DOHH2 (cell line): ENCODE measurements around the gene CCNL1.
"Not testable (repeated sequence)": the region's sequence is repeated elsewhere in the genome, so short reads cannot be mapped to it uniquely, and the experiment has no call there.

Experiments
- H3F3A ChIP-seq: fragments of 200-600 bp; sonication (generic), shearing (Covaris generic); 2 replicates; pipeline ENCODE4 v1.6.0; 2016; ENCODE audit warnings: antibody characterized with exemption, mild to moderate bottlenecking; ENCODE audit not compliant: control insufficient read depth, insufficient read depth
- H3K27ac ChIP-seq: fragments of 200-600 bp; sonication (generic); 2 replicates; pipeline ENCODE4 v1.5.1; 2014; ENCODE audit warnings: low read depth, mild to moderate bottlenecking, low read length, moderate library complexity
- H3K27me3 ChIP-seq: fragments of 200-600 bp; sonication (generic); 2 replicates; pipeline ENCODE4 v1.6.1; 2014; ENCODE audit warnings: mild to moderate bottlenecking, low read length, mixed read lengths; ENCODE audit not compliant: control insufficient read depth
- H3K36me3 ChIP-seq: fragments of 200-600 bp; sonication (generic); 2 replicates; pipeline ENCODE4 v1.6.1; 2014; ENCODE audit warnings: mild to moderate bottlenecking, low read length, moderate library complexity, mixed read lengths; ENCODE audit not compliant: control insufficient read depth
- H3K4me1 ChIP-seq: fragments of 200-600 bp; sonication (generic); 2 replicates; pipeline ENCODE4 v1.6.1; 2014; ENCODE audit warnings: mild to moderate bottlenecking, low read length, mixed read lengths; ENCODE audit not compliant: control insufficient read depth
- H3K4me2 ChIP-seq: fragments of 200-600 bp; sonication (generic); 2 replicates; pipeline ENCODE4 v1.6.0; 2014; ENCODE audit warnings: mild to moderate bottlenecking, low read length, moderate library complexity
- H3K4me3 ChIP-seq: fragments of 200-600 bp; sonication (generic); 2 replicates; pipeline ENCODE4 v1.5.1; 2014; ENCODE audit warnings: mild to moderate bottlenecking, low read length, mixed read lengths
- H3K79me2 ChIP-seq: fragments of 200-600 bp; sonication (generic); 2 replicates; pipeline ENCODE4 v1.6.1; 2014; ENCODE audit warnings: mild to moderate bottlenecking, low read length, mixed read lengths; ENCODE audit not compliant: control insufficient read depth
- H3K9me2 ChIP-seq: fragments of 200-600 bp; sonication (generic); replicated peaks from 2 replicates; pipeline ENCODE4 v1.6.1; 2014; ENCODE audit warnings: mild to moderate bottlenecking, low read length, mixed read lengths; ENCODE audit not compliant: control insufficient read depth
- H3K9me3 ChIP-seq: fragments of 200-600 bp; sonication (generic); 2 replicates; pipeline ENCODE4 v1.6.1; 2014; ENCODE audit warnings: antibody characterized with exemption, low read length, mixed read lengths; ENCODE audit not compliant: control insufficient read depth, insufficient read depth
- H4K20me1 ChIP-seq: fragments of 200-600 bp; sonication (generic); 2 replicates; pipeline ENCODE4 v1.6.0; 2014; ENCODE audit warnings: low read depth, mild to moderate bottlenecking, antibody characterized with exemption, low read length, moderate library complexity; ENCODE audit not compliant: control insufficient read depth, insufficient read depth
- CTCF ChIP-seq: fragments of 200-600 bp; sonication (generic); IDR thresholded peaks from one replicate; pipeline ENCODE4 v1.5.1; 2014; ENCODE audit warnings: antibody characterized with exemption, mild to moderate bottlenecking, low read depth, low read length; ENCODE audit not compliant: poor library complexity, severe bottlenecking
- EZH2phosphoT487 ChIP-seq: fragments of 200-600 bp; sonication (generic); IDR thresholded peaks from 2 replicates; pipeline ENCODE4 v1.6.1; 2017; ENCODE audit warnings: borderline replicate concordance, mild to moderate bottlenecking, antibody characterized with exemption, low read length, moderate library complexity, mixed read lengths

Gene CCNL1

GRCh38 chr3:157174290-157174648 lies 14.3 kb upstream of the CCNL1 start:
- H3K36me3 ChIP-seq: peaks cover 19% of the 10 kb centered on the region
- peaks cover 33% of the 10 kb centered on the region for H3K79me2 ChIP-seq
- peaks cover 18% of the 10 kb centered on the region for H3K4me1 ChIP-seq
- H4K20me1 ChIP-seq: no peaks in the 10 kb centered on the region
- H3K4me3 ChIP-seq: peak overlapping the region; percentile 90
- no peaks in the 10 kb centered on the region for H3K9me2 ChIP-seq
- H3K4me2 ChIP-seq: peak overlapping the region; percentile 78
- H3F3A ChIP-seq: peaks cover 5% of the 10 kb centered on the region
- TF ChIP-seq EZH2phosphoT487 (no peak), CTCF (no peak)
- peaks cover 8% of the 10 kb centered on the region; the same call in 1 of the 2 replicates for H3K9me3 ChIP-seq
- H3K27me3 ChIP-seq: no peaks in the 10 kb centered on the region
- H3K27ac ChIP-seq: peak overlapping the region; percentile 73

- not testable (repeated sequence) for H3K9me2 ChIP-seq, H3K4me3 ChIP-seq, H3K27ac ChIP-seq, H3K4me2 ChIP-seq, H3F3A ChIP-seq, H3K9me3 ChIP-seq, H4K20me1 ChIP-seq, H3K27me3 ChIP-seq
- H3K4me1 ChIP-seq: peaks cover 23% of the 10 kb centered on the region
- H3K79me2 ChIP-seq: peaks cover 33% of the 10 kb centered on the region
- peaks cover 19% of the 10 kb centered on the region for H3K36me3 ChIP-seq
Measured at GRCh38 chr3:157173343-157173742, 13.4 kb upstream of the CCNL1 start.

- H4K20me1 ChIP-seq: no peaks in the 10 kb centered on the region
- peaks cover 15% of the 10 kb centered on the region for H3K36me3 ChIP-seq
- 0 out of 2 replicates have a peak, but pooled peaks cover 5% of the 10 kb centered on the region for H3K9me3 ChIP-seq
- no peaks in the 10 kb centered on the region for H3K9me2 ChIP-seq
- no peak overlapping the region for H3K4me2 ChIP-seq
- peaks cover 29% of the 10 kb centered on the region for H3K4me1 ChIP-seq
- H3K4me3 ChIP-seq: no peak overlapping the region
- H3K79me2 ChIP-seq: peaks cover 27% of the 10 kb centered on the region
- H3K27me3 ChIP-seq: no peaks in the 10 kb centered on the region
- TF ChIP-seq CTCF (no peak), EZH2phosphoT487 (no peak)
- H3F3A ChIP-seq: peaks cover 5% of the 10 kb centered on the region
- no peak overlapping the region for H3K27ac ChIP-seq
Measured at GRCh38 chr3:157172746-157173145, 12.8 kb upstream of the CCNL1 start.

- peaks cover 8% of the 10 kb centered on the region for H3K79me2 ChIP-seq
- no peaks in the 10 kb centered on the region for H3K27me3 ChIP-seq
- no peaks in the 10 kb centered on the region for H3K9me2 ChIP-seq
- H3K9me3 ChIP-seq: no peaks in the 10 kb centered on the region
- no peak for TF ChIP-seq EZH2phosphoT487
- no peak for TF ChIP-seq CTCF
- H3K4me3 ChIP-seq: no peak overlapping the region
- H3F3A ChIP-seq: peaks cover 5% of the 10 kb centered on the region
- H3K36me3 ChIP-seq: no peaks in the 10 kb centered on the region
- no peaks in the 10 kb centered on the region for H4K20me1 ChIP-seq
- H3K4me2 ChIP-seq: no peak overlapping the region
- H3K27ac ChIP-seq: no peak overlapping the region
- H3K4me1 ChIP-seq: peaks cover 42% of the 10 kb centered on the region
Measured at GRCh38 chr3:157170861-157171260, 10.9 kb upstream of the CCNL1 start.
